Loucy (cell line): ENCODE measurements around the gene MET.

Experiments used
- H2AFZ ChIP-seq: fragments of 200-600 bp; sonication (generic); 2 replicates; pipeline ENCODE4 v1.6.0; 2016; ENCODE audit warnings: antibody characterized with exemption, mild to moderate bottlenecking, low read length, moderate library complexity
- H3F3A ChIP-seq: fragments of 200-600 bp; 2 replicates; pipeline ENCODE4 v1.6.0; 2016; ENCODE audit warnings: antibody characterized with exemption, low read depth, mild to moderate bottlenecking
- H3K27me3 ChIP-seq: fragments of 200-600 bp; sonication (generic); 2 replicates; pipeline ENCODE4 v1.6.1; 2014; ENCODE audit warnings: low read length, mild to moderate bottlenecking; ENCODE audit not compliant: insufficient read depth, poor library complexity, severe bottlenecking
- H3K36me3 ChIP-seq: fragments of 200-600 bp; sonication (generic); 2 replicates; pipeline ENCODE4 v1.6.1; 2016; ENCODE audit warnings: low read length; ENCODE audit not compliant: insufficient read depth
- H3K4me1 ChIP-seq: fragments of 200-600 bp; sonication (generic); 2 replicates; pipeline ENCODE4 v1.5.1; 2014; ENCODE audit warnings: low read length, mild to moderate bottlenecking; ENCODE audit not compliant: insufficient read depth, poor library complexity, severe bottlenecking
- H3K4me2 ChIP-seq: fragments of 200-600 bp; sonication (generic); 2 replicates; pipeline ENCODE4 v1.6.0; 2014; ENCODE audit warnings: antibody characterized with exemption, low read length, low read depth, mild to moderate bottlenecking; ENCODE audit not compliant: poor library complexity, severe bottlenecking
- H3K4me3 ChIP-seq: fragments of 200-600 bp; sonication (generic); 2 replicates; pipeline ENCODE4 v1.5.1; 2014; ENCODE audit warnings: low read length, mild to moderate bottlenecking, mixed read lengths; ENCODE audit not compliant: poor library complexity, severe bottlenecking
- H3K79me2 ChIP-seq: fragments of 200-600 bp; sonication (generic); 2 replicates; pipeline ENCODE4 v1.6.1; 2014; ENCODE audit warnings: low read length; ENCODE audit not compliant: insufficient read depth
- H3K9ac ChIP-seq: fragments of 200-600 bp; sonication (generic); 2 replicates; pipeline ENCODE4 v1.6.0; 2014; ENCODE audit warnings: mild to moderate bottlenecking, low read depth, low read length, moderate library complexity; ENCODE audit not compliant: poor library complexity, severe bottlenecking
- H3K9me2 ChIP-seq: fragments of 200-600 bp; sonication (generic); replicated peaks from 2 replicates; pipeline ENCODE4 v1.6.1; 2016; ENCODE audit warnings: low read depth, low read length, mixed read lengths
- H3K9me3 ChIP-seq: fragments of 200-600 bp; sonication (generic); 2 replicates; pipeline ENCODE4 v1.6.1; 2014; ENCODE audit warnings: mild to moderate bottlenecking, antibody characterized with exemption, low read length, low read depth; ENCODE audit not compliant: insufficient read depth
- H4K20me1 ChIP-seq: fragments of 200-600 bp; sonication (generic); 2 replicates; pipeline ENCODE4 v1.6.0; 2014; ENCODE audit warnings: antibody characterized with exemption, low read length, mild to moderate bottlenecking; ENCODE audit not compliant: insufficient read depth, poor library complexity, severe bottlenecking
- CTCF ChIP-seq: fragments of 200-600 bp; sonication (generic); conservative IDR thresholded peaks from 2 replicates; pipeline ENCODE4 v1.5.1; 2014; ENCODE audit warnings: mild to moderate bottlenecking, antibody characterized with exemption, low read length
- EZH2phosphoT487 ChIP-seq: fragments of 200-600 bp; IDR thresholded peaks from 2 replicates; pipeline ENCODE4 v1.6.1; 2018; ENCODE audit warnings: antibody characterized with exemption, mild to moderate bottlenecking, moderate library complexity, borderline replicate concordance

MET gene

GRCh38 chr7:116828281-116828680, 156.3 kb downstream of the MET start:
- H3K79me2 ChIP-seq, result no peaks in the 10 kb centered on the region
- H3K4me2 ChIP-seq, result no peak overlapping the region
- H3K27me3 ChIP-seq, result no peaks in the 10 kb centered on the region
- H2AFZ ChIP-seq, result no peak overlapping the region
- TF ChIP-seq EZH2phosphoT487, result no peak
- H3K9me3 ChIP-seq, result no peaks in the 10 kb centered on the region
- no peak overlapping the region for H3K4me3 ChIP-seq
- H3F3A ChIP-seq, result no peaks in the 10 kb centered on the region
- H3K9me2 ChIP-seq, result no peaks in the 10 kb centered on the region
- H3K4me1 ChIP-seq, result no peaks in the 10 kb centered on the region
- H3K9ac ChIP-seq, result no peak overlapping the region
- no peaks in the 10 kb centered on the region for H4K20me1 ChIP-seq
- H3K36me3 ChIP-seq, result no peaks in the 10 kb centered on the region

- Histone ChIP-seq H3K36me3 (no peaks in the 10 kb centered on the region), H3K79me2 (no peaks in the 10 kb centered on the region), H3K27me3 (no peaks in the 10 kb centered on the region), H3F3A (no peaks in the 10 kb centered on the region), H3K9me2 (no peaks in the 10 kb centered on the region), H3K9me3 (no peaks in the 10 kb centered on the region), H4K20me1 (no peaks in the 10 kb centered on the region), H3K4me3 (no peak overlapping the region), H3K4me2 (no peak overlapping the region), H3K9ac (no peak overlapping the region), H3K4me1 (no peaks in the 10 kb centered on the region), H2AFZ (peak overlapping the region; percentile 85)
- TF ChIP-seq EZH2phosphoT487 (no peak), CTCF (no peak)
Observed at GRCh38 chr7:116829041-116829440, 157.0 kb downstream of the MET start.

GRCh38 chr7:116829493-116829892, 157.5 kb downstream of the MET start:
- no peaks in the 10 kb centered on the region for H3K9me2 ChIP-seq

More at GRCh38 chr7:116829493-116829892, 157.5 kb downstream of the MET start:
- Histone ChIP-seq H4K20me1 (no peaks in the 10 kb centered on the region), H3K79me2 (no peaks in the 10 kb centered on the region), H3K9ac (no peak overlapping the region), H3K36me3 (no peaks in the 10 kb centered on the region), H3K9me3 (no peaks in the 10 kb centered on the region), H3F3A (no peaks in the 10 kb centered on the region), H3K4me1 (no peaks in the 10 kb centered on the region), H3K4me2 (no peak overlapping the region), H3K27me3 (no peaks in the 10 kb centered on the region), H3K4me3 (no peak overlapping the region), H2AFZ (peak overlapping the region; percentile 85)
- TF ChIP-seq EZH2phosphoT487 (no peak), CTCF (no peak)
